ENCODE measurements around the gene NRDE2.

GRCh38 chr14:90266441-90267154 is 65.1 kb downstream of the NRDE2 start:
- TF ChIP-seq CTCF (IDR thresholded peaks at IDR 0.05) = no peak
- TF ChIP-seq POLR2A (IDR thresholded peaks at IDR 0.05) = no peak
- no peak for TF ChIP-seq POLR2AphosphoS5 (IDR thresholded peaks at IDR 0.05)
- no peak for TF ChIP-seq EP300 (IDR thresholded peaks at IDR 0.05)

Measured in gastroesophageal sphincter (tissue), 3 donors.